Epidermal melanocyte (primary cell): ENCODE data around the gene SLC9A9.
"Not testable (repeated sequence)": the region's sequence is repeated elsewhere in the genome, so short reads cannot be mapped to it uniquely, and the experiment has no call there.

Experiments used
- DNase-seq: peaks from one replicate; pipeline ENCODE4 v3.0.0; 2011; ENCODE audit warnings: low spot score; ENCODE audit not compliant: insufficient read length

The SLC9A9 gene

DNA sequence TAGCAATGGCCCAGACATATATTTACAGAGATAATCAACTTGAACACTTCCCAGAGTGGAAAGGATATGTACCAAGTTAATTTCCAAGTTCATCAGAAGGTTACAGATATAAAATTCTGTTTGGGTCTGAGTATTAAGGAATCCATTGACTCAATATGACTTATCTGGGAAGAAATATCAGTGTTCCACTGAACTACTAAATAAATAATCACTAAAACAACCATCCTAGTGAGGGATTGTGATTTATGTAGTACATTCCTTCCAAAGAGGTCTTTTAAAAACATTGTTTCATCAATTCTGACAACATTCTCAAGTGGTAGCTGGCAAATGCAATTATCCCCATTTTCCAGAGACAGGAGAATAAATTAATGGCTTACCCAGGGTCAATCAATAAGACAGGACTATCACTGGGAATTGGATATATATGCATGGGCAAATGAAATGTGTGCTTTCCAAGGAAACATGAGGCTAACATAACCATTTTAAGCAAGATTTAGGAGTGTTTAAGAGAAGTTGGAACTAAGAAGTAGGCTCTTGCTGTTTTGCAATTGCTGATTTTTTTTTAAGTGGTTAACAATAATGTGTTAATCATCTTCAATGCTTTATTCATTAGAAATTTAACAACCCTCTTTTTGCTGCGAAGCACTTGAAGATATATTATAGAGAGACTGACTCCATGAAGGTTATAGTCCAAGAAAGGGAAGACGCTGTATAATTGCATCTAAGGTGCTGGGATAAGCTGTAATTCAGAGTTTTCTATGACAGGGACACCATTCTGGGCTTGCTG lies 37.9 kb downstream of the SLC9A9 start:
- no peak for DNase-seq

DNA sequence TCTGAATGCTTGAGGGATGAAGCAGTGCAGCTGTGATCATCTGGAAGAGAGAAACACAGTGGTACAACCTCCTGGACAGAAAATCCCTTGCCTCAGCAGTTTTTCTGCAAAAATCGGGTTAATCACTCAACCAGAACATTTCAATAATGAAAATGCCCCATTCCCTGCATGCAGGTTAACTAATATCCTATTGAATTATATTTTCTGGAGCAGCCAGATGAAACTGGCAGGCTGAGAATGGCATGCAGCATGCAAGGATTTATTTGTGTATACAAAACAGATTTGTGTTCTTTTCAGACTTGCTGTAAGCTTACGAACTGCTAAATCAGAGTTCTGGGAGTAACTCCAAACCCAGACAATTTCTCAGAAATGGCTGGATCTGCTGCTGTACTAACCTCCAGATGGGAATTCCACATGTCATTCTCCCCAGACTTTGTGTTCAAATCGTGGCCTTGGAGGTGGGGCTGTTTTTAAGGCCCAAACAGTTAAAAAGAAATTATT lies 39.1 kb downstream of the SLC9A9 start:
- DNase-seq: peak; percentile 26

DNA sequence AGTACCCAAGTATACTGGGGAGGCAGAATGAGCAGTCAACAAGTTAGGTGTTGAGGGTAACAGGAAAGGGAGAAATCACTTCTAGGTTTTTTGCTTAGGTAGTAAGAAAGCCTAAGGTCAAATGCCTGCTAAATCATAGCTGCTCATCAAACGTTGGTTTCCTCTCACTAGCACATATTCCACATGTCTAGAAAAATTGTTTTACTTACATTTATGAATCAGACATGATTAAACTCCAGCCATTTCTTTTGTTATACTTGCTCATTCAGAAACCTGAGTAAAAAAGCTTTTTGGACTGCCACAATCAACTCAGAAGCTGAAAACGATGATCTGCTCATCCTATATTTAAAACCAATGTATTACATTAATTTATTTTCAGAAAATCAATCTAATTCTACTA lies 40.2 kb downstream of the SLC9A9 start:
- no peak for DNase-seq

DNA sequence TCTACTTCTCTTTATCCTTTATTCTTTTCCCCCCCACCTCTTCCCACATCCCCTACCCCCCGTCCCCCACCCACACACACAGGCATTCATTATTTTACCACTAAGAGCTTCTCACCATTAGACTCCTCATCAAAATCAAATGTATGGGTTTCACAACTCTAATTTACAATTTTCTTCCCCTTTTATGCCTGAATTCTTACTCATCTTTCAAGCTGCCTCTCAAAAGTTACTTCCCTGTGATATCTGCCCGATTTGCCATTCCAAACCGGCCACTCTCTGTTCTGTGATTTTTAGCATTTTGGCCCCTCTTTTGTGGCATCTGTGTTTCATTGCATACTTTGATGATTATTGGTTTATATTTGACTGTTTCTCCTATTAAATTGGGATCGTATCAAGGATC lies 42.2 kb downstream of the SLC9A9 start:
- DNase-seq: no peak

DNA sequence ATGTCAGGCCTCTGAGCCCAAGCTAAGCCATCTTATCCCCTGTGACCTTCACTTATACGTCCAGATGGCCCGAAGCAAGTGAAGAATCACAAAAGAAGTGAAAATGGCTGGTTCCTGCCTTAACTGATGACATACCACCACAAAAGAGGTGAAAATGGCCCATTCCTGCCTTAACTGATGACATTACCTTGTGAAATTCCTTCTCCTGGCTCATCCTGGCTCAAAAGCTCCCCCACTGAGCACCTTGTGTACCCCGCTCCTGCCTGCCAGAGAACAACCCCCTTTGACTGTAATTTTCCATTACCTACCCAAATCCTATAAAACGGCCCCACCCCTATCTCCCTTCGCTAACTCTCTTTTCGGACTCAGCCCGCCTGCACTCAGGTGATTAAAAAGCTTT lies 42.8 kb downstream of the SLC9A9 start:
- not testable (repeated sequence) for DNase-seq

DNA sequence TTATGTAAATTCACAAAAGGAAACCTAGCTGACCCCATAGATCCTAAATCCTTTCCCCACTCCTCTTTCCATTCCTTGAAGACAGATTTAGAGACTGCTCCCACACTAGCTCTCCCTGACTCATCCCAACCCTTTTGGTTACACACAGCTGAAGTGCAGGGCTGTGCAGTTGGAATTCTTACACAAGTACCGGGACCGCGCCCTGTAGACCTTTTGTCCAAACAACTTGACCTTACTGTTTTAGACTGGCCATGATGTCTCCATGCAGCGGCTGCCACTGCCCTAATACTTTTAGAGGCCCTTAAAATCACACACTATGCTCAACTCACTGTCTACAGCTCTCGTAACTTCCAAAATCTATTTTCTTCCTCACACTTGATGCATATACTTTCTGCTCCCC lies 47.2 kb downstream of the SLC9A9 start:
- not testable (repeated sequence) for DNase-seq

DNA sequence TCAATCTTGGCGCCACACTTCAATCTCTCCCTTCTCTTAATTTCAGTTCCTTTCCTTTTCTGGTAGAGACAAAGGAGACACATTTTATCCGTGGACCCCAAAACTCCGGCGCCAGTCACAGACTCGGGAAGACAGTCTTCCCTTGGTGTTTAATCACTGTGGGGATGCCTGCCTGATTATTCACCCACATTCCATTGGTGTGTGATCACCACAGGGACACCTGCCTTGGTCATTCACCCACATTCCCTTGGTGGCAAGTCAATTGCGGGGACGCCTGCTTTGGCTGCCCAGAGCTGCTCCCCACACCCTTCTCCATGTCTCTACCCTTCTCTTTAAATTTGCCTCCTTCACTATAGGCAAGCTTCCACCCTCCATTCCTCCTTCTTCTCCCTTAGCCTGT lies 50.1 kb downstream of the SLC9A9 start:
- not testable (repeated sequence) for DNase-seq

DNA sequence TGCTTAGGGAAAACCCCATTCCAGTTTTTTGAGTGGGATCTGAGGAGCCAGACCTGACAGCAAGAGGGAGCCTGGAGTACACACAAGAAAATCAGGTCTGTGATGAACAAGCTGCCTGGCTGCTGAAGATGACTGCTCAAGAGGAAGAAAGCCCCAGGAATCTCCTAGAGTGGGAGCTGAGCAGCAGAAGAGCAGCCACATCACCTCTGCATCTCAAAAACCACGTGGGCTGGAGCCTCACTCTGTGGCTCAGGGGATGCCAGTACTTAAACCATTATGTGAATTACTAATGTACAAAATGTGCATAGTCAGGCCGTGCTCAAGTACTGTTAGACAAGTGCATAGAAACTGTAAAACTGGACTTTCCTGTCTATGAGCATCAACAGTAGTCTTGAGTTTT lies 52.4 kb downstream of the SLC9A9 start:
- DNase-seq: no peak

DNA sequence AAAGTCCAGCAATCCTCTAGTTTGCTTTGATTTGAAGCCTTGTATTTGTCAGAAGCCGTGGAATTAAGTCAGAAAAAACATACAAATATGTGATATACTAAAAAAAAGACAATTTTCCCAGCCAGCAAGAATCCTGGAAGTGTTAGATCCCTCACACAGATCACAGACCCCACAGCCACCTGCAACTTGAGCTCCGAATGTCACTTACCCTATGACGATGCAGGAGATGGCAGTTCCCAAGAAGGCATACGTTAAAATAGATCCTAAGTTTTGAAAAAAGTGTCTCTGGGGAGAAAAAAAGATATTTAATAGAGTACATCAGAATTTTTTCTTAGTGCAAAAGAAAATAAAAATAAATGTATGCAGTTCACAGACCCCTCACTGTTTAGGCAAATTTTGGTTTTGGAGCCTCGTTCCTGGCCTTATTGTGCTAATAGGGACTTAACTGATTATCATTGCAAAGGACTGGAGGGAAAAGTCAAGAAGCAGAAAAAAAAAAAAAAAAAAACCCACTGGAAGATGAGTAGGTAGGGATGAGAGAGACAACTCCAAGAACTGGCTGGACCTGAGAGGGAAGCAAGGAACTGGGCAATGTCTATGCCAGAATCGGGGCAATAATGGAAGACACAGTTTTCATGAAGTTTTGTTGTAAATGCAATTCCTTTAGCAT lies 53.3 kb downstream of the SLC9A9 start:
- no peak for DNase-seq

DNA sequence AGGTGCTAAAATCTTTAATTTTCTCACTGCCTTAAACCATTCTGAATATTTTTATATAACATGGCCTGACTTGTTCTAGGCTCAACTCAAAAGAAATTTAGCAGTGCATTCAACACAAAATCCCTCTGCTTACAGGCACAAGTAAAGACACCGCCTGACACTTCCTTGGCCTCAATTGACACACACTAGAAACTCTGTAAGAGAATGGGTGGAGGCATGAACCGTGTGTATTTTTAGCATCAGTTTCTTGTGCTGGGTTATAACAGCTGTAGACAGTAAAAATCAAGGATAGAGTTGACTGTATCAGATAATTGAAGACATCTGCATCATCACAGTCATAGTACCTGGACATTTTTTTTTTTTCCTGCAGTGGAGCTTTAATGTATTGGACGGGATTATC lies 54.3 kb downstream of the SLC9A9 start:
- no peak for DNase-seq

DNA sequence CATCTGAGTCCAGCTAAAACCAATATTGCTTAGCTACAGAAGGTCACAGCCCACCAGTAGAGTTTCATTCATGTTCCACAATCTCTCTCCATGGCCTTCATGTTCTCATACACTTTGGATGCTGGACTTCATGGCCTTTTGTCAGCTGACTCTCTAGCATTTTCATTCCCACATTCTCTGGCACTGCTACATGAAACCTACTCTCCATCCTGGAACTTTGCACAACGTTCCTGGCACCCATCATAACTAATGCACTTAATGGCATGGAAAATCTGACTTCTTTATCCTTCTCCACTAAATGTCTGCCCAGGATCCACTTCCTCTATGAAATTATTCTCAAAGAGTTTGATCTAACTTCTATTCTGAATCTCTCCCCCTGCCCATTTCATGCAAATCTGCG lies 56.9 kb downstream of the SLC9A9 start:
- no peak for DNase-seq

DNA sequence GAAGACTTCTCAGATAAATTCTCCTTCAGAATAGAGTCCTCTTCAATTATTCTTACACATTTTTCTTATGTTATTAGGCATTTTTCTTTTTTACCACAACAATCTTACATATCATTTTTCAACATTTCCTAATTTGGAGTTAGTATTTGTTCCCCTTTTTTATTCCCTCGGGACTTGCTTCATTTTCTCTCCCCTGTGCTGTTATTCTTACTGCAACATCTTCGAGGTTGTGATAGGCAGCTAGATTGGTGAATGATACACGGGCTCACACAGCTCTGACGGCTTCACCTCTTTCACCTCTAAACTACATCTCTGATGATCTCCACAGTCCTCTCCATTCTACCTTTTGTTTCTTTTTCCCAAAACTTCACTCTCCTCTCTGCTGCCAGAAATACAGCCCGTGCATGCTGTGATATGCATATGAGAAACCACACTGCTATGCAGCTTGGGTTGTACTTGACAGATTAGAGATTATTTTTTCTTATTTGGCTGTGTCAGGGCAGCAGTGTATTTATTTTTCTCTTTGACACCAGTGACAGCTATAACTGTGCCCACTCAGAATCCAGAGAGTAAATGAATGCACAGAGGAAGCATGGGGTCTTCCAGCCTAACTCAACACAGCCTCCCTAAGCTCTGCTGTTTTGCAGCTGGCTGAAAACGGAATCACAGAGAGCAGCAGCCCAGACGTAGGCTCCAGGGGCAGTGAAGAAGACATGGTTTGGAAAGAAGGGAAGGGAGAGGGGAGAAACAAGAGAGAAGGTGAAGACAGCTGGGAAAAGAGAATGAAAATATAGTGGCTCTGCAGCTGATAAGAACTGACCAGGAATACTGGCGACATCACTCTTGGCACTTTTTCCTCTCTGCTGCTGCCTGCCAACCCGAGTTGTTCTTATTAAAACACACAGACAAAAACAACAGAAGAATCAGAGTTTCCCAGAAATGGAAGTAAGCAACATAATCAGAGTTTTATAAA lies 61.8 kb downstream of the SLC9A9 start:
- DNase-seq: no peak

DNA sequence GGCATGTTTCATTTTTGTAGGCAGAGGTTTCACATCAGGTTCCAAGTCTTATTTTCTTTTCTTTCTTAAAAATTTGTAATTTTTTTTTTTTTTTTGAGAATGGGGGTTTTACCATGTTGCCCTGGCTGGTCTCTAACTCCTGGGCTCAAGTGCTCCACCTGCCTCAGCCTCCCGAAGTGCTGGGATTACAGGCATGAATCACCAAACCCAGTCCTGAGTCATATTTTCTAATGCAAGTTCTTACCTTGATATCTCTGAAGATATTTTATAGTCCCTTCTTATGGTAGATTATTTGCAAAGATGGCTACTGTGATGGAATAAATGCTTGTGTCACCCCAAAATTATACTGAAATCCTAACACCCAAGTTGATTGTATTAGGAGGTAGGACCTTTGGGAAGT lies 63.8 kb downstream of the SLC9A9 start:
- DNase-seq: no peak

DNA sequence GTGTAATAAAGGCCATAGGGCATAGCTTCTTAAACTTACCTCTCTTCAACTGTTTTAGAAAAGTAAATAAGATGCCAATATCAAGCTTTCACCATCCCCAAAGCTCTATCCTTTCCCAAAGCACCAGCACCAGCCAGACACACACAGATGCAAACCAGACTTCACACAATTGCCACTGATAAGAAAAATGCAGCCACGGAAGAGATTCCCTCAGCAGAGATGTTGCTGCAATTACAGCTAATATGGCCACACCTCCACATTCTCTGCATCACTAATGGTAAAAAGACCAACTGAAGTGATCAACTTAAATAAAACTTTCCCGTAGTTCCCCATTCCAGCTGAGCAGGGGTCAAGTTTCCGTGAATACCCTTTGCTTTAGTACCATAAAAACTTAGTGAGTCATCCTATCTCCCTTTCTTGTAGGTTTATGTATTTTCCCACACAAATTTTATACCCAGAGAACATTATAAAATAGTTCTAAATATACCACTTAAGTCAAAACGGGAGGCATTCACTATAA lies 64.4 kb downstream of the SLC9A9 start:
- DNase-seq: no peak

DNA sequence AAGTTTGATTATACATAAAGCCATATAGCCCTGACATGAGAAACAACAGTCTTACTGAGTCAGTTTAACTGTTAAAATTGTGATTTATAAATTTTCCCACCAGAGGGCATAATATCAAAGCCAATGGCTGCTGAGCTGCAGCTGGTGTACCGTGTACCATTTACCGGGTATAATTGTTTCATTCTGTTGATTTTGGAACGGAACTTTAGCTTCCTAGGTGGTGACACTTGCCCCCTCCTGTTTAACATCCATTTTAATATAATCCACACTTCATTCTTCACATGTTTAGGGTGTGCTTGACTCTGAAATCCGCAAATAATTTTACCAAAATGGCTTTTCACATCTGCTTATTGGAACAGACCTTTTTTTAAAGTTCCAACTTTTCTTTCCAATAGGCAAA lies 72.8 kb downstream of the SLC9A9 start:
- peak; percentile 70 for DNase-seq

DNA sequence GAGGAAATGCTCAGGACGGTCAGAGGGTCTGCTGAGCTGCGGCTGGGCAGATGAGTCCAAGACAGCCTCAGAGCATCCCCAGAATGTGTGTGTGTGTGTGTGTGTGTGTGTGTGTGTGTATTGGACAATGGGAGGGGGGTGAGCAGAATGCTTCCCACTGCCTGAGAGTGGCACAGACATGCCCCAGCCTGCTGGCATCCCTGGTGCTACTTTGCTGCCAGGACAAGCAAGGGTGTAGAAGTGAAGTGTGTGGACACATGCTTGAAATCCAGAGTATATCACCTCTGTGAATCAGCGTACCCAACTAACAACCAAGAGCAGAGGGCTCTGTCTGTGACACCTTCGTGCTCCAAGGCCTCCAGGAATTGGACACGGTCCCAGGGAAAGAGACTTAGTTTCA lies 76.3 kb downstream of the SLC9A9 start:
- no peak for DNase-seq

DNA sequence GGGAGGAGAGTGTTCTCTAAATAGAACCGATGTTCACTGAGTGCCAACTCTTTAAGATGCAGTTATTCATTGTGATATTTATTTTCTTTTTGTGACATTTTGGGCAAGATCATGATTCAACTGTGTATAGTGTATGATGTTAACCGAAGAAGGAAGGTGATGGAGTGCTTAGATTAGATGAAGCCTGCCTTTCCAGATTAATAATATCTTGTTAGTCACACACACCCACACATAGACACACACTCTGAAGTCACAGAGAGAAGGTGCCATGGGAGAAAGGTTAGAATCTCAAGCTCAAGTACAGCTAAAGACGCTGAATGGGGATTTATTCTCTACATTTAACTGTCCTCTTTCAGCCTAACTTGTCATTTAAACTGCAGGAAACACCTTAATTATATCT lies 77.0 kb downstream of the SLC9A9 start:
- no peak for DNase-seq

DNA sequence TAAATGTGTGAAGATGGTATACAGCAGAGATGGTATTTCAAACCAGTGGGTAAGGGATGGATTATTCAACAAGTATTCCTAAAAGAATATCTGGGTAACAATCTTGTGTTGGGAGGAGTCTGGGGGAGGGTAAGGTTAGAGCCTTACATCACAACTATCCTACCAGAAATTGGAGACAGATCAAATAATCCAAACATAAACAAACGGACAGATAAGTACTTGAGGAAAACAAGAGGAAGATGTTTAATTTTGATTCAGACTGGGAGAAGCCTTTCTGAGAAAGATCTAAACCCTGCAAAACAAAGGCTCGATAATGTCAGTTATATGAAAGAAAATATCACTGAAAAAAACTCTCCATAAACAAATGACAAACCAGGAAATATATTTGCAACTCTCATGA lies 77.9 kb downstream of the SLC9A9 start:
- DNase-seq: no peak

DNA sequence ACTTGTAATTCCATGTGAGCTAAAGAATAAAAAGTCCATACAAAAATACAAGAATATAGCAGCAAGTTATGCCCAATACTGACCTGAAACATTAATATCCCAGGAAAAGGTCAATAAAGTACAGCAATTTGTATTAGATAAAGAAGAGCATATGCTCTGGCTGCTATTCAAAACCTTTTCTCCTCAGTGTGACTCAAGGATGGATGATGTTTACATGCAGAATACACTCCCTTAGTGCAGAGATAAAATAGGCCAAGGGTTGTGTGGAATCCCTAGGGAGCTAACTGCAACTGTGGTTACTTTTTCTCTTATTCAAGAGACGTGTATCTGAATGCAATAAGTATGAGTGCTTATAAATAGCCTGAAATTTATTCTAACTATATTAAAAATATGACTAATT lies 78.7 kb downstream of the SLC9A9 start:
- no peak for DNase-seq

DNA sequence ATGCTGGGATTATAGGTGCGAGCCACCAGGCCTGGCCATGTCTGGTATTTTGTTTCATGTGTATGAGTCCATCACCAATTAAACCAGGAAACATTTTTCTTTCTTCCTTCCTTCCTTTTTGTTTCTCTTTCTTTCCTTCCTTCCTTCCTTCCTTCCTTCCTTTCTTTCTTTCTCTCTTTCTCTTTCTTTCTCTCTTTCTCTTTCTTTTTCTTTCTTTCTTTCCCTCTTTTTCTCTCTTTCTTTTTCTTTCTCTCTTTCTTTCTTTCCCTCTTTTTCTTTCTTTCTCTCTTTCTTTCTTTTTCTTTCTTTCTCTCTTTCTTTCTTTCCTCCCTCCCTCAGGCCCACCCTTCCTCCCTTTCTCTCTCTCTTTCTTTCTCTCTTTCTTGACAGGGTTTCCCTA lies 83.4 kb downstream of the SLC9A9 start:
- DNase-seq: no peak

DNA sequence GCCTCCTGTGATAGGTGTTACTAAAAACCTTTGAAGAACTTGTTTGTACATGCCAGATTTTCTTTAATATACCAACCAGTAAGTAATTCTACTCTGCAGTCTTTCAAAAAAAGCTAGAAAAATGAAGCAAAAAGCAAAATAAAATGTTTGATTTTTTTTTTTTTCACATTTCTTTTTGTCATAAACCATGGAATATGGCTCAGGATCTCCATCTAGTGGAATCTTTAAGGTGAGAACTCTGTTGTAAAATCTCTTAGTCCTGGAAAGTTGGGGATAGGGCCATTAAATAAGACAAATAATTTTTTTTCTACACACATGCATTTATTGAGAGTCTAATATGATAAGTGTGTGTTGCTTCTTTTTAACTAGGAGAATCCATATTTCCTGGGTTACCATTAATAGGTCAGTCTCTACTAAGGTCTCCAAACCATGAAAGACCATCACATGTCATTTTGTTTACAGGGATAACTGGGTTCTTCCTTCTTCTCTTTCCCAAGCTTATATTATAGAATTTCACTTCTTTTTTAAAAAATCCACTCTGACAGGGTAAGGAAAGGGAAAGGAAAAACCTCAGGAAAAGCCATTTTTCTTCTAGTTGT lies 84.6 kb downstream of the SLC9A9 start:
- no peak for DNase-seq
